HG03457 (cell line): ENCODE results near the gene CENPP.

Source experiments
- ATAC-seq: cut with Tn5 transposase; IDR thresholded peaks from one replicate; pipeline ENCODE4 v1.9.1; 2021; ENCODE audit warnings: moderate number of reproducible peaks; ENCODE audit not compliant: unreplicated experiment

CENPP gene

DNA sequence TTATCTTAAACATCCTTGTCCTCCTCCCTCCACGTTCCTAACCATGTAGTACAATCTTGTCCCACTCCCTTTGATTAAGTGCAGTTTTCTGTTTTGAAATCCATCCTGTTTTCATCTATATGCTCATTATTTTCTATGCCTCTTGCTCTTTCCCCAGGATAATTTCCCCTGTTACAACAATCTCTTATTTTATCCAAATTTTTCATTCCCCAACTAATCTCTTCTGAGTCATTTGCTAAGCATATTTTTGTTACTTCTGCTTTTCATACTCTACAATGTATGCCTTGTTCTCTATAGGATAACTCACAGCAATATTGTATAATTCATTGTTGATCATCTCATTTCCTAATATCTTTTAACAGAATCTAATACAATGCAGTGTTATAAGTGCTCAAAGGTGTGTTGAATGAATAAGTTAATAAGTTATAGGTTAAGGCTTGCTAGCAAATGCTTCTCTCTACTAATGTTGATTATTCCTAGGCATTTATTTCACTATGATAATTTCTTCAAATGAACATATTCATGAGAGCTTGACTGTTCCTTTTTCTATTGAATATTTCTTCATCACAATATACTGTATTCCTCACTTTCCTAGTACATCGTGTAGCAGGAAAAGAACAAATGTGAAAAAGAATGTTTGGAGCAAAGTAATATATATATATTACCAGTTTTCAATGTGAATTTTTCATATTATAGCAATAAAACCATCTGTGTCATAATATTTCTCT is 97.0 kb downstream of the CENPP start:
- ATAC-seq = no peak

DNA sequence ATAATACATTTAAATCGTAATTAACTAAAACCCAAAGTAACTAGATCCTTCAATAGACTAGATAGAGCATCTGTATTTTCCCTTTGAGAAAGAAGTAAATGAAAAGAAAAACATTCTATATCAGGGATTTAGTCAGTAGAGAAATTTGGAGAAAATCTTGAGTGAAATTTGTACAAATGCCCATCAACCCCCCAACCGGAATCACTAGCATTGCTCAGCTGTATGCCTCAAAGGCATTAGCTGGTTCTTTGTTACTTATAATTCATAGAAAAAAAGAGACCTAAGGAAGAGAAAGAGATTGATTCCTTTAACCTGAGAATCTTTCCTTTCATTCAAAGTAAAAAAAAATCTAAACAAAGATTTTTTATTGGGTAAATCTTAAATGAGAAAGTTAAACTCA is 97.9 kb downstream of the CENPP start:
- no peak for ATAC-seq

DNA sequence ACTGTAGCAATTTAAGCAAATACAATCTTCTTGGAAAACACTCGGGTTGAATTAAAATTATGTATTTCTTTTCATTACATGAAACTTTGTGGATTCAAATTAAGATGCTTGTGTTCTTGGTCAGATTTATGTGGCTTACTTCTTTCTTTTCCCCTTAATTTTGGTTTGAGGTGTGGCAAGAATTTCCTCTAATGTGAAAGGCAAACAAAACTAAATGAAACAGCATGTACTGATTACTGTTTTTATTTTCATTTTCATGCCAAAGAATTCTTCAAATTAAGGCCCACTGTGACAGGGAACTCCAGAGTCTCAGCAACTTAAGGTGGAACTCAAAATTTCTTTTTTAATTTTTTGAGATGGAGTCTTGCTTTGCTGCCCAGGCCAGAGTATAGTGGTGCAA is 98.6 kb downstream of the CENPP start, which contains the start of gene OMD:
TSS of gene OMD (minus strand) at position 132 of the 400 bp plus-strand sequence. CDS start 6,913 bp downstream, outside the sequence.
- ATAC-seq = no peak

GRCh38 chr9:92425474-92425873 is 99.7 kb downstream of the CENPP start:
- no peak for ATAC-seq

GRCh38 chr9:92426501-92427145 is 100.9 kb downstream of the CENPP start:
- no peak for ATAC-seq

DNA sequence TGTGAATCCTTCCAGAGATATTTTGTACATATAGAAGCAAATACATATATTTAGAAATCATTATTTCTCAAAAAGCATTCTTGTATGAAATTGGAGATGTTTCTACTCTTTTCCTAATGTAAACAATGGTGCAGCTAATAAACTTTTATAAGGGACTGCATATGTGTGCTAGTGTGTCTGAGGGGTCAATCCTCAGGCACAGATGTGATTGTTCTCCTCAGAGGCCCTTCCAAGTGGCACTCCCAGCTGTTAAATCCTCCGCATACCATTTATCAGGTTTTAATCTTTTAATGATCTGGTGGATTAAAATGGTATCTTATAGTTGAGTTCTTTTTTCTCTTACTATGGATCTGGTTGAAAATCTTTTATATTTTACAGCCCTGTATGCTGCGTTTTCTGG is 104.1 kb downstream of the CENPP start:
- no peak for ATAC-seq

DNA sequence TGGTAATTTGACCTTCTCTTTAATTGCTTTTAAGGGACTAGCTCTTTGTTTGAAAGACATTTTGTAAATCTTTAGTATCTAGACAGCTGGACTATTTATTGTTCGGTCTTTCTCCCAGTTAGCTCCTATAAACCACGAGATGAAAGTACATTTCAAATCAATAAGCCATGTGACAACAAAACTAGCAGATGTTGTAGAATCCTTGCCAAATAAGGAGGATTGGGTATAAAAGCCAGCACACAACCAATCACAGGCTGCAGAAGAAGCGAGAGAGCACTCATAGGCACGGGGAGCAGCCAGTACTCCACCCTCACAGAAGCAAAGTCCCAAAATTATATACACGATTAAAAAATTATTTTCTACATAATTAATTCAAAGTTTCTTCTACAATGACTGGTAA is 106.6 kb downstream of the CENPP start:
- no peak for ATAC-seq

DNA sequence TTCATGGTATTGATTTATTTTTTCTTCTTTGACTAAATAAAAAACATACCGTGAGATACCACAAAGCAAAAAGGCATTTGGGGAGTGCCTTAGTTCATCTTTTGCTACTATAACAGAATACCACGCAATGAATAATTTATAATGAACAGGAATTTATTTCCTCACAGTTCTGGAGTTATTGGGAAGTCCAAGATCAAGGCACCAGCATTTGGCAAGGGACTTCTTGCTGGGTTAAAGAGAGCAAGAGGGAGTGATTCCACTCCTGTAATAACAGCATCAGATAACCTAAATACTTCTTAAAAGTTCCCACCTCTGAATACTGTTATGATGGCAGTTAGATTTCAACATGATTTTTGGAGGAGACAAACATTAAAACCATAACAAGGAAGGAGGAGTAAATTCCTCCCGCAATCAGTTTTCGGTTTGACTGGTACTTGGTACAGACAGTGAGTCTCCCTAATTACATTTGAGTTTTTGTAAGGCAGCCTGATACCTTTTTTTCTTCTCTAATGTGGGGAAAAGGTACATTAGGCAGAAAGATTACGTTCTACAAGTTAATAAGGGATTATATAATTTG is 107.3 kb downstream of the CENPP start:
- no peak for ATAC-seq

GRCh38 chr9:92435263-92435662 is 109.5 kb downstream of the CENPP start:
- ATAC-seq = no peak

- no peak for ATAC-seq
Measured at GRCh38 chr9:92438900-92439526, 113.3 kb downstream of the CENPP start.

GRCh38 chr9:92439921-92440750 is 114.4 kb downstream of the CENPP start:
- ATAC-seq = no peak

- no peak for ATAC-seq
Measured at GRCh38 chr9:92440751-92441046, 114.9 kb downstream of the CENPP start.

DNA sequence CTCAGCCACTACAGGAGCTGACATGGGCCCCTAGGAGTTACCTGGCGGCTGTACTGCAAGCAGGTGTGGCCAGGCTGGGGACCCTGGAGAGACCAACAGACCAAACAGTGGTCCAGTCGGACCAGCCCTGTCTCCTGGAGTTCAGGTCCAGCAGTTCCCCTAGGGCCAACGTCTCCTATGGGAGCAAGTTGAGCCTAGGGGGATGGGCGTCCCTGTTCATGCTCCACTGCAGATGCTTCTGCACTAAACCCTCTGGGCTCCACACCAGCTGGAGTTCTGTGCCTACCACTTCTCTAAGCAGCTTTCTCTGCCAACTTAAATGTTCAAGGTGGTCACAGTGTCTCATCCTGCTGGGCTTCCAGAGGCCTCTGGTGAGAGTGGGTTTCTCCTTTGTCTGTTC is 119.1 kb downstream of the CENPP start:
- ATAC-seq = no peak

DNA sequence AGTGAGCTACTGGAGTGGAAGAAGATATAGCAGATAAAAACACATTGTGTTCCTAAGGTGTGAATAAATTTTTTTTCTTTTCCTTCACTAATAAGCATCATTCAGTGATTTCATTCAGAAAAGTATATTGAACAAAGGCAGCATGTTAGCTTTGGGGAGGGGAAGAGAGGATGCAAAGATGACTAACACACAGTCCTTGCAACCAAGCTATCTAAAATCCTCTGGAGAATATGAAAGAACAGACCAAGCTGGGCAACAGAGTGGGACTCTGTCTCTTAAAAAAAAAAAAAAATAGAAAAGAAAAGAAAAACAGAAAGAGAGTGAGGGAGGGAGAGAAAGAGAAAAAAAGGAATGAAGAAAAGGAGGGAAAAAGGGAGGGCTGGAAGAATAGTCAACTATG is 120.8 kb downstream of the CENPP start:
- no peak for ATAC-seq

DNA sequence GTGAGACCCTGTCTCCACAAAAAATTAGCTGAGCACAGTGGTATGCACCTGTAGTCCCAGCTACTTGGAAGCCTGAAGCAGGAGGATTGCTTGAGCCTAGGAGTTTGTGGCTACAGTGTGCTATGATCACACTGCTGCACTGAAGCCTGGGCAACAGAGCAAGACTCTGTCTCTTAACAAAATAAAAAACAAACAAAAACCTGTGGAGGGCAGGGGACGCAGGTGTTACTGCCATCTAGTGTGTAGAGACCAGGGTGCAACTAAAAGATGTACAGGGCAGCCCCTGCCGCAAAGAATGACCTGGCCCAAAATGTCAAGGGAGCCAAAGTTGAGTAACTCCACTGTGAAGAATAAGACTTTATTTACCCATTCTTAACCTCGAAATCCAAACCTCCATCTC is 129.5 kb downstream of the CENPP start:
- ATAC-seq = no peak

- no peak for ATAC-seq
Measured at GRCh38 chr9:92457576-92457975, 131.8 kb downstream of the CENPP start.

- no peak for ATAC-seq
Measured at GRCh38 chr9:92463387-92463786, 137.6 kb downstream of the CENPP start.

DNA sequence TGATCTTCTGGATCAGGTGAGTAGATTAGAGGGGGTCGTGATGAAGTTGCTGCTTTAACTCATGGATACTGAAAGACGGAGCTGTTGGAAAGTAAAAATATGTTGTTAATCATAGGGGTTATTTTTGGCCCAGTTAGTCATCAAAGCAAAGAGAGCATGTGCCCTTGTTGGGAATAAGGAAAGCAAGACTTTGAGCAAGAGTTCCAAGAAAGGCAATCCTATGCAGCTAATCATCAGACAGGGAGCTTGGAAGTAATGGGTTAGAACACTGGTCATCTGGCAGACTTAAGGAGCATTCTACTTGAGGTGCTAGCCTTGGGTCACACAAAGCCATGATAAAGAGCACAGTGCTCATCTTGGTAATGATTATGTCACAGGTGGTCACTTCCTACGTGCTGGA is 138.2 kb downstream of the CENPP start:
- no peak for ATAC-seq

- no peak for ATAC-seq
Measured at GRCh38 chr9:92467041-92467440, 141.3 kb downstream of the CENPP start.

- no peak for ATAC-seq
Measured at GRCh38 chr9:92467511-92467910, 141.8 kb downstream of the CENPP start.

GRCh38 chr9:92468206-92468605 is 142.5 kb downstream of the CENPP start:
- no peak for ATAC-seq
